ENCODE data around the gene RNMT.
"Not testable (repeated sequence)": the region's sequence is repeated elsewhere in the genome, so short reads cannot be mapped to it uniquely, and the experiment has no call there.

Gene RNMT

GRCh38 chr18:13726232-13726971, at the start of gene RNMT, which contains the start of gene FAM210A:
Gene RNMT, plus strand, starts transcription at chr18:13726673. Its CDS starts 4,845 bp downstream, at chr18:13731518.
Gene FAM210A, minus strand, starts transcription at chr18:13726558. Its CDS starts 44,481 bp downstream, at chr18:13682077.
- Histone ChIP-seq H3K4me1 (ENCODE audit: control insufficient read depth, insufficient read depth, low read length, unreplicated experiment) (peaks cover 17% of the 10 kb centered on the region), H3K4me3 (ENCODE audit: low read depth, low read length) (peak within 1 kb of the TSS; percentile 85), H3K27me3 (ENCODE audit: insufficient read depth, low read length) (no peaks in the 10 kb centered on the region), H3K27ac (ENCODE audit: low read depth, low read length) (peak within 1 kb of the TSS; percentile 87), H3K79me2 (ENCODE audit: control insufficient read depth, insufficient read depth, low read length, unreplicated experiment) (peaks cover 94% of the 10 kb centered on the region), H3K36me3 (ENCODE audit: insufficient read depth, low read length) (peaks cover 7% of the 10 kb centered on the region), H2AFZ (ENCODE audit: low read length, unreplicated experiment) (peak within 1 kb of the TSS; percentile 63)

- H3K36me3 ChIP-seq (ENCODE audit: insufficient read depth, low read length): peaks cover 30% of the 10 kb centered on the region
- H3K27me3 ChIP-seq (ENCODE audit: insufficient read depth, low read length); H3K27ac ChIP-seq (ENCODE audit: low read depth, low read length); H3K4me1 ChIP-seq (ENCODE audit: control insufficient read depth, insufficient read depth, low read length, unreplicated experiment); H2AFZ ChIP-seq (ENCODE audit: low read length, unreplicated experiment); H3K4me3 ChIP-seq (ENCODE audit: low read depth, low read length): not testable (repeated sequence)
- H3K79me2 ChIP-seq (ENCODE audit: control insufficient read depth, insufficient read depth, low read length, unreplicated experiment): peaks cover 25% of the 10 kb centered on the region
Measured at GRCh38 chr18:13677350-13677749, 49.1 kb upstream of the RNMT start.

GRCh38 chr18:13680612-13681011, 45.9 kb upstream of the RNMT start:
- H2AFZ ChIP-seq (ENCODE audit: low read length, unreplicated experiment): no peak overlapping the region
- H3K4me3 ChIP-seq (ENCODE audit: low read depth, low read length): no peak overlapping the region
- peaks cover 47% of the 10 kb centered on the region for H3K79me2 ChIP-seq (ENCODE audit: control insufficient read depth, insufficient read depth, low read length, unreplicated experiment)
- H3K27me3 ChIP-seq (ENCODE audit: insufficient read depth, low read length): no peaks in the 10 kb centered on the region
- no peaks in the 10 kb centered on the region for H3K4me1 ChIP-seq (ENCODE audit: control insufficient read depth, insufficient read depth, low read length, unreplicated experiment)
- H3K27ac ChIP-seq (ENCODE audit: low read depth, low read length): no peak overlapping the region
- peaks cover 30% of the 10 kb centered on the region for H3K36me3 ChIP-seq (ENCODE audit: insufficient read depth, low read length)

GRCh38 chr18:13681701-13682100, 44.8 kb upstream of the RNMT start:
- H3K27me3 ChIP-seq (ENCODE audit: insufficient read depth, low read length): no peaks in the 10 kb centered on the region
- peaks cover 27% of the 10 kb centered on the region for H3K36me3 ChIP-seq (ENCODE audit: insufficient read depth, low read length)
- H2AFZ ChIP-seq (ENCODE audit: low read length, unreplicated experiment): no peak overlapping the region
- H3K4me1 ChIP-seq (ENCODE audit: control insufficient read depth, insufficient read depth, low read length, unreplicated experiment): no peaks in the 10 kb centered on the region
- H3K4me3 ChIP-seq (ENCODE audit: low read depth, low read length): no peak overlapping the region
- no peak overlapping the region for H3K27ac ChIP-seq (ENCODE audit: low read depth, low read length)
- H3K79me2 ChIP-seq (ENCODE audit: control insufficient read depth, insufficient read depth, low read length, unreplicated experiment): peaks cover 58% of the 10 kb centered on the region

- H3K36me3 ChIP-seq (ENCODE audit: insufficient read depth, low read length): peaks cover 22% of the 10 kb centered on the region; the same call in 1 of the 2 replicates
- no peak overlapping the region for H3K4me3 ChIP-seq (ENCODE audit: low read depth, low read length)
- H3K27ac ChIP-seq (ENCODE audit: low read depth, low read length): no peak overlapping the region
- H2AFZ ChIP-seq (ENCODE audit: low read length, unreplicated experiment): no peak overlapping the region
- no peaks in the 10 kb centered on the region for H3K4me1 ChIP-seq (ENCODE audit: control insufficient read depth, insufficient read depth, low read length, unreplicated experiment)
- H3K79me2 ChIP-seq (ENCODE audit: control insufficient read depth, insufficient read depth, low read length, unreplicated experiment): peaks cover 79% of the 10 kb centered on the region
- no peaks in the 10 kb centered on the region for H3K27me3 ChIP-seq (ENCODE audit: insufficient read depth, low read length)
Measured at GRCh38 chr18:13684546-13684945, 41.9 kb upstream of the RNMT start.

GRCh38 chr18:13688191-13689136, 38.0 kb upstream of the RNMT start:
- Histone ChIP-seq H3K27me3 (ENCODE audit: insufficient read depth, low read length) (no peaks in the 10 kb centered on the region), H3K27ac (ENCODE audit: low read depth, low read length) (no peak overlapping the region), H2AFZ (ENCODE audit: low read length, unreplicated experiment) (no peak overlapping the region), H3K36me3 (ENCODE audit: insufficient read depth, low read length) (no peaks in the 10 kb centered on the region), H3K4me1 (ENCODE audit: control insufficient read depth, insufficient read depth, low read length, unreplicated experiment) (no peaks in the 10 kb centered on the region), H3K79me2 (ENCODE audit: control insufficient read depth, insufficient read depth, low read length, unreplicated experiment) (peaks cover 67% of the 10 kb centered on the region), H3K4me3 (ENCODE audit: low read depth, low read length) (no peak overlapping the region)

- not testable (repeated sequence) for H3K27ac ChIP-seq (ENCODE audit: low read depth, low read length); H2AFZ ChIP-seq (ENCODE audit: low read length, unreplicated experiment); H3K4me3 ChIP-seq (ENCODE audit: low read depth, low read length); H3K27me3 ChIP-seq (ENCODE audit: insufficient read depth, low read length); H3K4me1 ChIP-seq (ENCODE audit: control insufficient read depth, insufficient read depth, low read length, unreplicated experiment); H3K36me3 ChIP-seq (ENCODE audit: insufficient read depth, low read length)
- peaks cover 54% of the 10 kb centered on the region for H3K79me2 ChIP-seq (ENCODE audit: control insufficient read depth, insufficient read depth, low read length, unreplicated experiment)
Measured at GRCh38 chr18:13690060-13690459, 36.4 kb upstream of the RNMT start.

- not testable (repeated sequence) for H3K27me3 ChIP-seq (ENCODE audit: insufficient read depth, low read length); H3K4me1 ChIP-seq (ENCODE audit: control insufficient read depth, insufficient read depth, low read length, unreplicated experiment); H2AFZ ChIP-seq (ENCODE audit: low read length, unreplicated experiment); H3K4me3 ChIP-seq (ENCODE audit: low read depth, low read length); H3K36me3 ChIP-seq (ENCODE audit: insufficient read depth, low read length); H3K27ac ChIP-seq (ENCODE audit: low read depth, low read length)
- H3K79me2 ChIP-seq (ENCODE audit: control insufficient read depth, insufficient read depth, low read length, unreplicated experiment): peaks cover 41% of the 10 kb centered on the region
Measured at GRCh38 chr18:13695337-13695736, 31.1 kb upstream of the RNMT start.

GRCh38 chr18:13696961-13697360, 29.5 kb upstream of the RNMT start:
- no peaks in the 10 kb centered on the region for H3K27me3 ChIP-seq (ENCODE audit: insufficient read depth, low read length)
- peaks cover 12% of the 10 kb centered on the region for H3K36me3 ChIP-seq (ENCODE audit: insufficient read depth, low read length)
- H2AFZ ChIP-seq (ENCODE audit: low read length, unreplicated experiment): no peak overlapping the region
- no peaks in the 10 kb centered on the region for H3K4me1 ChIP-seq (ENCODE audit: control insufficient read depth, insufficient read depth, low read length, unreplicated experiment)
- H3K79me2 ChIP-seq (ENCODE audit: control insufficient read depth, insufficient read depth, low read length, unreplicated experiment): peaks cover 48% of the 10 kb centered on the region
- H3K27ac ChIP-seq (ENCODE audit: low read depth, low read length): no peak overlapping the region
- H3K4me3 ChIP-seq (ENCODE audit: low read depth, low read length): no peak overlapping the region

GRCh38 chr18:13700153-13700552, 26.3 kb upstream of the RNMT start:
- no peak overlapping the region for H3K4me3 ChIP-seq (ENCODE audit: low read depth, low read length)
- H3K79me2 ChIP-seq (ENCODE audit: control insufficient read depth, insufficient read depth, low read length, unreplicated experiment): peaks cover 64% of the 10 kb centered on the region
- no peak overlapping the region for H3K27ac ChIP-seq (ENCODE audit: low read depth, low read length)
- no peaks in the 10 kb centered on the region for H3K27me3 ChIP-seq (ENCODE audit: insufficient read depth, low read length)
- no peaks in the 10 kb centered on the region for H3K4me1 ChIP-seq (ENCODE audit: control insufficient read depth, insufficient read depth, low read length, unreplicated experiment)
- H2AFZ ChIP-seq (ENCODE audit: low read length, unreplicated experiment): no peak overlapping the region
- peaks cover 42% of the 10 kb centered on the region for H3K36me3 ChIP-seq (ENCODE audit: insufficient read depth, low read length)
